Hematopoietic multipotent progenitor cell treated with erythropoietin and hydrocortisone succinate and interleukin-3 and kit ligand, for 17 days (in vitro differentiated cells): ENCODE results near the gene IFNA6.

Experiments
- DNase-seq: peaks from one replicate; pipeline ENCODE4 v3.0.0-alpha.2; 2015; ENCODE audit warnings: low spot score

IFNA6 gene

GRCh38 chr9:21331676-21332402, 18.8 kb downstream of the IFNA6 start:
- no peak for DNase-seq

DNA sequence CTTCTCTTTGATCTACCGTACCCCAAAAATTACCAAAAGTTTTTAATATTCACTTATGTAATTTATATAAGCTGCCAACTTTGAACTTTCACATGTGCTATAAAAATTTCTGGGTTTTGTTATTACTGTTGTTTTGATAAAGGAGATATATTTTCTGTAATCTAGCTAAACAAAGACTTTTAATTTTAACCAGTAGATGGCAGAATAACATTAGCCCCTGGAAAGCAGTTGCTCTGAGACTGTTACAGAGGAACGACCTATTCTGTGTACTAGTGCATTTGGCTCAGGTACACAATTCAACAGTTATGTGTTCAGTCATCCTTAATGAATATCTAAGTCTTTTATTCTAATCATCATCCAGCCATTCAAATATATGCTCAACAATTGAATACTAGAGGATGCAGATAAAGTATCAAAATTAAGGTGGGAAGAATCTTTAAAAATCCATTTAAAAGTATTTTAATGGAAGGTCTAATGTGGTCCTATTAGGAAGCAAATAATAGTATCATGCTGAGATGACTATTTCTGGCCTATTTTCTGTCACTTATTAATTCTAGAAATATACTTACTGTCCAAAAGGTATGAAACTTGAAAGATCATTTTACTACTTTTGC, 24.1 kb downstream of the IFNA6 start:
- peak; percentile 60 for DNase-seq

DNA sequence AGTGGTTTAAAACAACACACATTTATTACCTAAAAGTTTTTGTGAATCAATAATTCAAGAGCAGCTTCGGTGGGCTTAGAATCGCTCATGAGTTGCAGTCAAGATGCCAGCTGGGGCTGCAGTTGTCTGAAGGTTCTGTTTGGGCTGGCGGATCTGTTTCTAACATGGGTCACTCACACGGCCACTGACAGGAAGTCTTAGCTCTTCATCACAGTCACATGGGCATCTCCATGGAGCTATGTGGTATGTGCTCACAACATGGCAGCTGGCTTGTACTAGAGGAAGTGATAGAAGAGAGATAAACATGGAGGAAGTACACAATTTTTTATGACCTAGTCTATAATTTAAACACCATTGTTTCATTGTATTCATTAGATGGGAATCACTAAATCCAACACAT, 26.6 kb downstream of the IFNA6 start:
- no peak for DNase-seq

DNA sequence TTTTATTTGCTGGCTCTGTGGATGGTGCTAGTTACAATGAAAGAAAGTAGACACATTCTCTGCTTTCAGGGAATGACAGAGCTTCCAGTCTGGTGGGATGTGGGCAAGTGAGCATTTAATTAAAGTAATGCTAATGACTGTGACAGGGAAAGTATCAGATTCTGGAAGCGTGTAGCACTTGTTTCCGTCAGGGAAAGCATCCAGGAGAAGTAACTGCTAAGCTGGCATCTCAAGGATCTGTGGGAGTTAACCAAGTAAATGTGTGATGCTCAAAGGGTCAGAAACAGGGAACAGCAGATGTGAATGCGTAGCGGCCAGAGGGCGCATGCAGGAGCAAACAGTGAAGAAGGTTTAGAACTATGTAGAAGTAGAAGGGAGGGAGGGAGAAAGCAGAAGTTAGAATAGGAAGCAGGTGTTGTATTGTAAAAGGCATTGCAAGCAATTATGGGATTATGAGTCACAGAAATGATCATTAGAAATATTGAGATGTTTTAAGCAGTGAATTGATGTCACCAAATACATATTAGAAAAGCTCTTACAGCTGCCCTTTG, 27.7 kb downstream of the IFNA6 start:
- no peak for DNase-seq

GRCh38 chr9:21320465-21320864, 30.2 kb downstream of the IFNA6 start:
- no peak for DNase-seq

- peak; percentile 42 for DNase-seq
These were observed 32.4 kb downstream of the IFNA6 start for GRCh38 chr9:21317956-21318923.

DNA sequence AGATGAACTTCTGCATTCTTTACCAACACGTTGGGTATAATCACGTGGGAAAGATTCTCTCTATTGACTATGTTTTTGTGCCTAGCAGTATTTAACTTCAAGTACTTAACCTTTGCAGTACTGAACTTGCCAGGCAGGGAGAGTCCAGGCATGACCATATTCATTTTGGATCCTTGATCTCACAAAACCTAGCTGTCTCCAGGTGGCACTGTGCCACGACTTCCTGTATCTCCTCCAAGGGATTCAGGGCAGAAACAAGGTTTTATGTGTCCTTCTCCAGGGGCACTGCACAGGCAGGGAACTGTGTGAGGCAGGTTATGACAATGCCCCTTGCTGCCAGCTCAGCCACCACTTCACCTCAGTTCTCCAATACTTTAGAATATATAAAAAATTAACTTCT, 33.8 kb downstream of the IFNA6 start:
- no peak for DNase-seq

DNA sequence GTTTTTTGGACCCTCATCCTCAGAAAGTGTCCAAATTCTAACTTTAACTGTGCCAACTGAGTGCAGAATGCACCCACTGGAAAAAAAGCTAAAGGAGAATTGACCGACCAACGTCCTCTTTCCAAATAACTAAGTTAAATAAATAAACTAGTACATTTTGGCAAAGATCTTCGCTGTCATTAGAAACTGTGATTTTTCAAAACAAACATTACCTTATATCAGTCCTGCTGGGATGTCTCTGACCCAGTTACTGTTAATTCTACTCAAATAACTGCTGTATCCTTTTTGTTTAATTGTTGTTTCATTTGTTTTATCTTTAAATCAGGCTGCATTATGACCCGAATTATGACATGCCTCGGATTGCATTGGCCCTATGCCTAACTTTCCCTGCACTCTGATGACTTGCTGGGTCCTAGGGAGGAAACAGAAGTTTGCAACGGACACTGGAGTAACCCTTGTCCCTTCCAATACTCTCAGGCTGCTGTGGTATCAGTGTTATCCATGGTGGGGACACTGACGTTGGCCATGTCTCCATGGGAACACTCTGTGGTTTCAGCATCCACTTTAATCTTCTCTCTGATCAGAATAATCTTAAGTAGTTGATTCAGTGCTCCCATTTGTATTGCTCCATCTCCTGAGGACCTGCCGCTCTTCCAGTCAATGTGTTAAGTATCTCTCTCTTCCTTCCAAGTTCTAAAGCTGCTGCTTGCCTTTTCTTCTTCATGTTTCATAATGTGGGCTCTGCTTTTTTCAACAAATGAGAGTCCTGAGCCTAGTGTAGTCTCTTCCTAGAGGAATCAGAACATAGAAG, 34.5 kb downstream of the IFNA6 start:
- no peak for DNase-seq

GRCh38 chr9:21314152-21314551, 36.5 kb downstream of the IFNA6 start:
- DNase-seq = no peak

GRCh38 chr9:21311889-21312288, 38.8 kb downstream of the IFNA6 start:
- no peak for DNase-seq

GRCh38 chr9:21305213-21305612, 45.5 kb downstream of the IFNA6 start, which contains the start of gene IFNA5:
Gene IFNA5 (minus strand): TSS chr9:21305313. CDS start chr9:21305256, 57 bp downstream.
- no peak for DNase-seq
